Upper lobe of right lung (tissue), 1 donor: Measurements from ENCODE around the gene NCAPD2. TPM values are rescaled to one million over a fixed set of nuclear protein-coding genes. Genes with fewer than 3 reads are reported as not detected.

ENCODE experiments used
- ATAC-seq: fragments of 200-7000 bp; cut with Tn5 transposase; one replicate; pipeline ENCODE4 v1.9.1; 2020; ENCODE audit warnings: mild to moderate bottlenecking, moderate library complexity
- DNase-seq: peaks from one replicate; pipeline ENCODE4 v3.0.0-alpha.2; 2020
- H3K27ac ChIP-seq: fragments of 200-600 bp; one replicate; pipeline ENCODE4 v1.8.0; 2022
- H3K27me3 ChIP-seq: fragments of 200-600 bp; one replicate; pipeline ENCODE4 v1.8.0; 2022; ENCODE audit warnings: mild to moderate bottlenecking
- H3K36me3 ChIP-seq: fragments of 200-600 bp; one replicate; pipeline ENCODE4 v1.8.0; 2022
- H3K4me1 ChIP-seq: fragments of 200-600 bp; one replicate; pipeline ENCODE4 v1.8.0; 2022
- H3K4me3 ChIP-seq: fragments of 200-600 bp; one replicate; pipeline ENCODE4 v1.8.0; 2022; ENCODE audit warnings: mild to moderate bottlenecking
- H3K9me3 ChIP-seq: fragments of 200-600 bp; one replicate; pipeline ENCODE4 v1.8.0; 2022
- CTCF ChIP-seq: fragments of 200-600 bp; IDR thresholded peaks from one replicate; pipeline ENCODE4 v1.8.0; 2022; ENCODE audit warnings: antibody characterized with exemption
- intact Hi-C: fragments of 100-400 bp; cut with DNase I; formaldehyde crosslinking; loops from one replicate; pipeline ENCODE4 v1.11.0; 2022
- total RNA-seq: library from RNA; stranded (reverse); fragmentation: NEBNext Ultra II Directional; extraction: Animal tissue kit (Norgen Biotek cat#: 25700); gene quantifications from one replicate; pipeline ENCODE4 v1.2.1, GENCODE V29; 2021
- donor health status: DM: no; HTN: yes; CAD: no; lungs with severe emphysema.

Gene NCAPD2
- total RNA-seq, 1 donor from 2014 or later = 26.7 TPM

DNA sequence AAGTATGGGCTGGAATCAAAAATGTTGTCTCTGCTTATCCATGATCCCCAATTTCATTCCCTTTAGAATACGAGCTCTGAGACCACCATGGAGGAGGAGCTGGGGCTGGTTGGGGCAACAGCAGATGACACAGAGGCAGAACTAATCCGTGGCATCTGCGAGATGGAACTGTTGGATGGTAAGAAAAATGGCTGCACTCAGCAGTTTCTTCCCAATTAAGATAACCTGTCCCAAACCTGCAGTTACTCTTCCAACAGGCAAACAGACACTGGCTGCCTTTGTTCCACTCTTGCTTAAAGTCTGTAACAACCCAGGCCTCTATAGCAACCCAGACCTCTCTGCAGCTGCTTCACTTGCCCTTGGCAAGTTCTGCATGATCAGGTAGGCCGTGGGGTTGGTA, 33.8 kb downstream of the NCAPD2 start:
- Histone ChIP-seq H3K27ac (no peak overlapping the region), H3K36me3 (peaks cover 87% of the 10 kb centered on the region), H3K4me3 (no peak overlapping the region), H3K27me3 (no peaks in the 10 kb centered on the region), H3K9me3 (no peaks in the 10 kb centered on the region), H3K4me1 (peaks cover 6% of the 10 kb centered on the region)
- intact Hi-C loops = no loop called here
- DNase-seq = no peak
- ATAC-seq = no peak
- no peak for TF ChIP-seq CTCF

GRCh38 chr12:6528539-6529235, 34.8 kb downstream of the NCAPD2 start:
- DNase-seq (no peak), ATAC-seq (no peak)
- Histone ChIP-seq H3K36me3 (peaks cover 77% of the 10 kb centered on the region), H3K27me3 (no peaks in the 10 kb centered on the region), H3K27ac (no peak overlapping the region), H3K9me3 (no peaks in the 10 kb centered on the region), H3K4me1 (peaks cover 15% of the 10 kb centered on the region), H3K4me3 (no peak overlapping the region)
- no peak for TF ChIP-seq CTCF
- intact Hi-C loops = no loop called here

- no peak overlapping the region for H3K27ac ChIP-seq
- H3K4me3 ChIP-seq = no peak overlapping the region
- ATAC-seq (no peak), DNase-seq (no peak)
- H3K27me3 ChIP-seq = no peaks in the 10 kb centered on the region
- no peak for TF ChIP-seq CTCF
- intact Hi-C loops = no loop called here
- H3K4me1 ChIP-seq = peaks cover 15% of the 10 kb centered on the region
- no peaks in the 10 kb centered on the region for H3K9me3 ChIP-seq
- peaks cover 73% of the 10 kb centered on the region for H3K36me3 ChIP-seq
Measured at GRCh38 chr12:6529291-6529737, 35.4 kb downstream of the NCAPD2 start.

GRCh38 chr12:6530576-6531260, 36.8 kb downstream of the NCAPD2 start:
- intact Hi-C loops = no loop called here
- peaks cover 60% of the 10 kb centered on the region for H3K36me3 ChIP-seq
- peaks cover 19% of the 10 kb centered on the region for H3K4me1 ChIP-seq
- no peak for ATAC-seq
- H3K27me3 ChIP-seq = no peaks in the 10 kb centered on the region
- no peak for DNase-seq
- H3K4me3 ChIP-seq = no peak overlapping the region
- no peaks in the 10 kb centered on the region for H3K9me3 ChIP-seq
- H3K27ac ChIP-seq = no peak overlapping the region
- TF ChIP-seq CTCF = no peak

DNA sequence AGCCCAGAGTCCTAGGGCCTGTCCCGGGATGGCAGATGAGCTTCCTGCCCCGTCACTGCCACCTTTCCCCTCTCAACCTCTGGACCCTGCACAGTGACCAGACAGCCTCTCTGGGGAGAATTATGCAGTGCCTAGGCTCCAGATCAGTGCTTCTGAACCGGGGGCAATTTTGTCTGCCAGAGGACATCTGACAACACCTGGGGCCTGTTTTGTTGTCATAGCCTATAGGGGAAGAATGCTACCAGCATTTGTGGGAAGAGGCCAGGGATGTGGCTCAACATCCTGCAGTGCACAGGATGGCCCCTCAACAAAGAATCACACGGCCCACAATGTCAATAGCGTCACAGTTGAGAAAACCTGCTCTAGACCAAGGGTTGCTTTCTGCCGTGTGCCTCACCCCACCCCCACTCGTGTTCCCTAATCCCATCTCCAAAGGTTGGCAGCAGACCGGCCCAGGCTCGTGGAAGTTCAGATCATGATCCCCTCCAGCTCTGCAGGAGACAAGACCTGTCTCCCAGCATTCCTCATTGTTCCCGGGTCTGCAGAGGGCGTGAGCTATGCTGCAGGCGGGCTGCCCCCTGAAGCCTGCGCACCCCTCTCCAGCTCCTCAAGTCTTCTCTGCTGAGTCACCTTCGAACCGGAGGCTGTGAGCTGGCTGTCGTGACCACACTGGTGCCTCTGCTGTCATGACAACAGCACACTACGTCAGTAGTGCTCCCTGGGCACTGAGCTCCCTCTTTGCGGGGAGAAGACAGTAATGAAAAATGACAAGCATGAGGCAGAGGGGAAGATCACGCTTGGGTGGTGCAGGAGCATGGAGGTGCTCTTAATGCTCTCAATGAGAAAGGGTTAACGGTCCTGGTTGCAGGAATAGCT, 38.4 kb downstream of the NCAPD2 start:
- H3K9me3 ChIP-seq = no peaks in the 10 kb centered on the region
- H3K4me1 ChIP-seq = peaks cover 29% of the 10 kb centered on the region
- H3K27me3 ChIP-seq = no peaks in the 10 kb centered on the region
- intact Hi-C loops = no loop called here
- peaks cover 60% of the 10 kb centered on the region for H3K36me3 ChIP-seq
- ATAC-seq = no peak
- H3K27ac ChIP-seq = peak overlapping the region; percentile 94
- peak overlapping the region; percentile 91 for H3K4me3 ChIP-seq
- no peak for DNase-seq
- TF ChIP-seq CTCF = no peak
